Activated T-cell treated with anti-CD3 and anti-CD28 coated beads for 4 hours (primary cell): Measurements from ENCODE around the gene C4B.
"Not testable (repeated sequence)": the region's sequence is repeated elsewhere in the genome, so short reads cannot be mapped to it uniquely, and the experiment has no call there.

Experiments
- DNase-seq: peaks from one replicate; pipeline ENCODE4 v3.0.0-alpha.2; 2020

C4B gene

DNA sequence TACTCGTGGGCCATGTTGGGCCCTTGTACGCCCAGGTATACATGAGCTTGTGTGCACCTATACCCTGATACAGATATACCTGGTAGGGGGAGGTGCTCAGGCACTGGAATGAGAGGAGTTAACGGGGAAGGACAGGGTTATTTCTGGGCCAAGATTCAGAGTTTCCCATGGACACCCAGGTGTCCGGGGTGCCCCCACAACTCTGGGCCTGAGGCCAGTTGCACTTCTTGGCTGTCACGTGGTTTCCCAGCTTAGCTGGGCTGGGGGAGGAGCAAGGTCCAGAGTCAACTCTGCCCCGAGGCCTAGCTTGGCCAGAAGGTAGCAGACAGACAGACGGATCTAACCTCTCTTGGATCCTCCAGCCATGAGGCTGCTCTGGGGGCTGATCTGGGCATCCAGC lies 32.9 kb upstream of the C4B start, which contains the start of gene C4A:
C4A (plus strand) TSS at position 314 of the 400 bp plus-strand sequence; CDS start at position 365, 51 bp downstream.
- DNase-seq, result not testable (repeated sequence)

DNA sequence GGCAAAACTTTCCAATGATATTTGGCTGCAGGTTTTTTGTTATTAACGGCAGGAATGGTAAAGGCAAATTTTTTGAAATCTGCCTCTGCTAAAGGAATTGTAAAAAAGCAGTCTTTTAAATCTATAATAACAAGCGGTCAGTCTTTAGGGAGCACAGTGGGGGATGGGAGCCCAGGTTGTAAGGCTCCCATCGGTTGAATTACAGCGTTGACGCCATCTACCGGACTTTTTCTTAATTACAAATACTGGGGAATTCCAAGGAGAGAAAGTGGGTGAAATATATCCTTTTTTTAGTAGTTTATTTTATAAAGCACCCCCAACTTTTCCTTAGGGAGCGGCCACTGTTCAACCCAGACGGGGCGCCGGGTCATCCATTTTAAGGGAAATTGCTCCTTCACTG lies 25.2 kb upstream of the C4B start:
- DNase-seq, result not testable (repeated sequence)

DNA sequence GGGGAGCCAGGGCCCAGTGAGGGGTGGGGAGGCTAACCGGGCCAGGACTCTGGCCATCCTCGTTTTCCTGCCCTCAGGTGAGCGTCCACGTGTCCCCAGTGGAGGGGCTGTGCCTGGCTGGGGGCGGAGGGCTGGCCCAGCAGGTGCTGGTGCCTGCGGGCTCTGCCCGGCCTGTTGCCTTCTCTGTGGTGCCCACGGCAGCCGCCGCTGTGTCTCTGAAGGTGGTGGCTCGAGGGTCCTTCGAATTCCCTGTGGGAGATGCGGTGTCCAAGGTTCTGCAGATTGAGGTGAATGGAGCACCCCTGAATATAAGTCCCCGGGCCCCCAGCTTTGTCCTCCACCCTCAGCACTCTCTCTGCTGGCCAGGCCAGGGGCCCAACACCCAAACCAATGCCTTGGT lies 20.2 kb upstream of the C4B start:
- DNase-seq, result not testable (repeated sequence)

DNA sequence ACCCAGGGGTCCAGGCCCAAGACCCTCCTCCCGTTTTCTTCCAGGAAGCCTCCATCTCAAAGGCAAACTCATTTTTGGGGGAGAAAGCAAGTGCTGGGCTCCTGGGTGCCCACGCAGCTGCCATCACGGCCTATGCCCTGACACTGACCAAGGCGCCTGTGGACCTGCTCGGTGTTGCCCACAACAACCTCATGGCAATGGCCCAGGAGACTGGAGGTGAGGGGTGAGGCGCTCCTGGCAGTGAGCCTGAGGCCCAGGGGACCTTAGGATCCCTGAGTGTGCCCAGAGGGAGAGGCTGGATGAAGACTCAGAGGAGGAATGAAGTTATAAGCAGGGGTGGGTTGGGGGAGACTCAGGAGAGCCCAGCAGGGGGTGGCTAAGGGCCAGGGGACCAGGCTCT lies 18.2 kb upstream of the C4B start:
- not testable (repeated sequence) for DNase-seq

DNA sequence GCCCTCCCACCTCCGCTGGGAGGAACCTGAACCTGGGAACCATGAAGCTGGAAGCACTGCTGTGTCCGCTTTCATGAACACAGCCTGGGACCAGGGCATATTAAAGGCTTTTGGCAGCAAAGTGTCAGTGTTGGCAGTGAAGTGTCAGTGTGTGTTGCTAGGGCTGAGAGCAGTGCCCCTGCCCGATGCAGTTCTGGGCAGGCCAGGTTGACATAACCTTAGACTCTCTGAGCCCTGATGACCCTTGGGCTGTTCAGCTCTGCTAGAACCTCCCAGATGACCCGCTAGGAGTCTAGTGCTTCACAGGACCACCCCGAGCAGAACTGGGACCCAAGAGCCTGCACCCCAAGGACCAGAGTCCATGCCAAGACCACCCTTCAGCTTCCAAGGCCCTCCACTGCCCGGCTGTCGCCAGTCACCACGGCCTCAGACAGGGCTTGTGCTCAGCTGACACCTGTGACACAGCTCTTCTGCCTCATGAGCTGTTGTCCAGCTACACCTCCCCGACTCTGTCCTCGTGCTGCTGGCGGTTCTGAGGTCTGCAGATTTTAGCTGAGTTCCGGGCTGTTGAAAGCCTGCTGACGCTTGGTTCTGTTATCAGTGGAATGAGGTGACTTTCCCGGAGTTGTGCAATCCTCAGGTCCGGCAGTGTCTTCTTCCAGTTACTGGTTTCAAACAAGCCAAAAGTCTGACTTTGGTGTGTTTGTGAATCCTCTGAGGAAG lies 11.9 kb upstream of the C4B start:
- DNase-seq, result not testable (repeated sequence)

DNA sequence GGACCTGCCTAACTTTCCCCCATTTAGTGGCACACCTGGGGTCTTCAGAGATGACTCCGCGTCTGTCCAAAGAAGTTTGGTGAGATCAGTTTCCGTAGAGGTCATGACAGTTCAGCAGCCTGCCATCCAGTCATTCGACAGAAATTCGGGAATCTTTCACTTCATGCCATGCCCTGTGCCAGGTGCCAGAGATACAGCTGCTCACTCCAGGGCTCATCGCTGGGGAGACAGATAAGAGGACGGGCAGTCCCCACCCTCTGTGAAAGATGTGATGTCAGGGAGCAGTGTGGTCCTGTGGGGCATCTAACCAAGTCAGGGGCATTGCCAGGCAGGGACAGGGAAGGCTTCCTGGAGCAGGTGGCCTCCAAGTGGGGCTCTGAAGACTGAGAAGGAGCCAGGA lies 11.3 kb upstream of the C4B start:
- DNase-seq, result not testable (repeated sequence)

DNA sequence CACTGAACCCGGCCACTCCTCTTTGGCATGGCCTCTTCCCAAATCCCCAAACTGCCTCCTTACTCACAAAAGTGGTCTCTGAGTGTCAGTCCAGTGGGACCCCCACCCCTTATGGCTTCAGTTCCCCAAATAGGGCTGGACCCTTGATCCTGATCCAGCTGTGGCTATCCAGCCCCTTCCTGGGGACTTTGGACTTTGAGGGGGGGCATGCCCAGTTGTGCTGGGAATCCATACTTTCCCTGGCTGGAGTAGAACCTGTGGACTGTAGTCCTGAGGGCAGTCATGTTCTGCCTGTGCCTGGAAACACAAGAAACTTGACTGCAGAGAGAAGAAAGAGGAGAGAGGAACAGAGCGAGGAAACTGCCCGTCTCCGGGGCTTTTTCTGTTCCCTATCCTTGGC lies 10.2 kb upstream of the C4B start:
- not testable (repeated sequence) for DNase-seq

DNA sequence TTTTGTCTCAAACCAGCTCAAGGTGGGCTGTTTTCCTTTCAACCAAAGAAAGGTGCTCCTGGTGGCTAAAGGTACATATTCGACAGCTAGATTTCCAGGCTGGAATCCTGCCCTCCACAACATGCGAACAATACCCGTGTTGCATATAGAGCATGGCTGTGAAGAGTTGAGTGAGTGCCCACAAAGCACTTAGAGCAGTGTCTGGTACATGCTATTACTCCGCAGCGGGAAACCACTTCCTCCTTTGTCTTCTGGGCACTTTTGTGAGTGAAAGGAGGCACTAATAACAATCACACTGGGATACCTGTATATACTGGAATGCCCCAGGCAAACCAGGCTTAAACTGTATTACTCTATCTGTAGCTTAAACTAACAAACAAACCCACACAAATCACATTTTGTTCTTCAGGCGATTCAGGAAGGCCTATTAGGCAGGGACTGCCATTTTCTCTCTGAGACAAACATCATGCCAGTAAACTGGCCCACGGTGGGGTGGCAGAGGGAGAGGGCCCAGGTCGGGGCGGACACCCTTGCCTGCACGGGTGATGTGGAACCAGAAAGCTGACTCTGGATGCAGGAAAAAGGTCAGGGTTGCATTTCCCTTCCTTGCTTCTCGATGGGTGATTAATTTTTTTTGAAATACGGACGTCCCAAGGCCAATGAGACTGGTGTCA lies 9.6 kb upstream of the C4B start:
- not testable (repeated sequence) for DNase-seq

DNA sequence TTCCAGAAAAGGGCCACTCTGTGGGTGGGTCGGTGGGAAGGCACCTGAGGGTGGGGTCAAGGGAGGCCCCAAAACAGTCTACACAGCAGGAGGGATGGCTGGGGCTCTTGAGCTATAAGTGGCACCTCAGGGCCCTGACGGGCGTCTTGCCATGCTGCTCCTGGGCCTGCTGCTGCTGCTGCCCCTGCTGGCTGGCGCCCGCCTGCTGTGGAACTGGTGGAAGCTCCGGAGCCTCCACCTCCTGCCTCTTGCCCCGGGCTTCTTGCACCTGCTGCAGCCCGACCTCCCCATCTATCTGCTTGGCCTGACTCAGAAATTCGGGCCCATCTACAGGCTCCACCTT lies 9.1 kb upstream of the C4B start:
- not testable (repeated sequence) for DNase-seq

DNA sequence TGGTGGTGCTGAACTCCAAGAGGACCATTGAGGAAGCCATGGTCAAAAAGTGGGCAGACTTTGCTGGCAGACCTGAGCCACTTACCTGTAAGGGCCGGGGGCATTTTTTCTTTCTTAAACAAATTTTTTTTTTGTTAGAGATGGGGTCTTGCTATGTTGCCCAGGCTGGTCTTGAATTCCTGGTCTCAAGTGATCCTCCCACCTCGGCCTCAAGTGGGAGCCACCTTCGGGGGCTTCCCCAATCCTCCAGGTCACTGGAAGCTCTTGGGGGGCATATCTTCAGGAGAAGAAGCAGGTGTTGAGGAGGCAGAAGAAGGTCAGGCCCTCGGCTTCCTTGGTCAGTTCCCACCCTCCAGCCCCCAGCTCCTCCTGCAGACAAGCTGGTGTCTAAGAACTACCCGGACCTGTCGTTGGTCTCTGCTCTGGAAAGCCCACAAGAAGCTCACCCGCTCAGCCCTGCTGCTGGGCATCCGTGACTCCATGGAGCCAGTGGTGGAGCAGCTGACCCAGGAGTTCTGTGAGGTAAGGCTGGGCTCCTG lies 8.5 kb upstream of the C4B start:
- DNase-seq, result not testable (repeated sequence)

DNA sequence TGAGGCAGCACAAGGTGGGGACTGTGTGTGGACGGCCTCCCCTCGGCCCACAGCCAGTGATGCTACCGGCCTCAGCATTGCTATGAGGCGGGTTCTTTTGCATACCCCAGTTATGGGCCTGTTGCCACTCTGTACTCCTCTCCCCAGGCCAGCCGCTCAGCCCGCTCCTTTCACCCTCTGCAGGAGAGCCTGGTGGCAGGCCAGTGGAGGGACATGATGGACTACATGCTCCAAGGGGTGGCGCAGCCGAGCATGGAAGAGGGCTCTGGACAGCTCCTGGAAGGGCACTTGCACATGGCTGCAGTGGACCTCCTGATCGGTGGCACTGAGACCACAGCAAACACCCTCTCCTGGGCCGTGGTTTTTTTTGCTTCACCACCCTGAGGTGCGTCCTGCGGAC lies 7.5 kb upstream of the C4B start:
- DNase-seq, result not testable (repeated sequence)

DNA sequence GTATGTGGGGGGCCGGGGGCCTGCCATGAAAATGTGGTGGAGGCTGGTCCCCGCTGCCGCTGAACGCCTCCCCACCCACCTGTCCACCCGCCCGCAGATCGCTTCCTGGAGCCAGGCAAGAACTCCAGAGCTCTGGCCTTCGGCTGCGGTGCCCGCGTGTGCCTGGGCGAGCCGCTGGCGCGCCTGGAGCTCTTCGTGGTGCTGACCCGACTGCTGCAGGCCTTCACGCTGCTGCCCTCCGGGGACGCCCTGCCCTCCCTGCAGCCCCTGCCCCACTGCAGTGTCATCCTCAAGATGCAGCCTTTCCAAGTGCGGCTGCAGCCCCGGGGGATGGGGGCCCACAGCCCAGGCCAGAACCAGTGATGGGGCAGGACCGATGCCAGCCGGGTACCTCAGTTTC lies 6.6 kb upstream of the C4B start:
- DNase-seq, result not testable (repeated sequence)

DNA sequence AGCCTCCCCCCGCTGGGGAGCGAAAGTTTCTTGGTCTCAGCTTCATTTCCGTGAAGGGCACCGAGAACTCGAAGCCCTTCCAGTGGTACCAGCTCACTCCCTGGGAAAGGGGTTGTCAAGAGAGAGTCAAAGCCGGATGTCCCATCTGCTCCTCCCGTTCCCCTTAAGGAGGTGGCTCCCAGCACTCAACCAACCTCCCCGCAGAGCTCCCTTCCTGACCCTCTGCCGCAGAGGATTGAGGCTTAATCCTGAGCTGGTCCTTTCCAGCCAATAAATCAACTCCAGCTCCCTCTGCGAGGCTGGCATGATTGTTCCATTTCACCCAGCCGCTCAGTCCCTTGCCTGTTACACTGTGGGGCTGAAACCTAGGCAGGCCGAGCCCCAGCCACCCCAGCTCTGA lies 6.0 kb upstream of the C4B start:
- DNase-seq, result not testable (repeated sequence)

DNA sequence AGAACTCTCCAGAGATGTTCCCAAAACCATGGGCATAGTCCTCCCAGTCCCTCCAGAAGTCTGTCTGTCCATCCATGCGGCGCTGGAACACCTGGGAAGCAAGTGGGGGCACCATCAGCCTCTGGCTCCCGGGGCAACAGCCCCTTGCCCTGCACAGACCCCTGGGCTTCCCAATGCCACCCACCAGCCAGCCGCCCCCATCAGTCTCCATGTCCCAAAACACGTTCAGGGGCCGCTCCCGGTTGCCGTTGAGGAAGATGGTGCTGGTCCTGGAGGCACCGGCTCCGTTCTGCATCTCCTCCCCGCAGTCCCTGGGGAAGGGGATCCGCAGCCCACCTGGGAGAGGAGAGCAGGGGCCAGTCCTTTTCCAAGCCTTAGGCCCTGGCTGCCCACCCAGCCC lies 5.1 kb upstream of the C4B start:
- not testable (repeated sequence) for DNase-seq

DNA sequence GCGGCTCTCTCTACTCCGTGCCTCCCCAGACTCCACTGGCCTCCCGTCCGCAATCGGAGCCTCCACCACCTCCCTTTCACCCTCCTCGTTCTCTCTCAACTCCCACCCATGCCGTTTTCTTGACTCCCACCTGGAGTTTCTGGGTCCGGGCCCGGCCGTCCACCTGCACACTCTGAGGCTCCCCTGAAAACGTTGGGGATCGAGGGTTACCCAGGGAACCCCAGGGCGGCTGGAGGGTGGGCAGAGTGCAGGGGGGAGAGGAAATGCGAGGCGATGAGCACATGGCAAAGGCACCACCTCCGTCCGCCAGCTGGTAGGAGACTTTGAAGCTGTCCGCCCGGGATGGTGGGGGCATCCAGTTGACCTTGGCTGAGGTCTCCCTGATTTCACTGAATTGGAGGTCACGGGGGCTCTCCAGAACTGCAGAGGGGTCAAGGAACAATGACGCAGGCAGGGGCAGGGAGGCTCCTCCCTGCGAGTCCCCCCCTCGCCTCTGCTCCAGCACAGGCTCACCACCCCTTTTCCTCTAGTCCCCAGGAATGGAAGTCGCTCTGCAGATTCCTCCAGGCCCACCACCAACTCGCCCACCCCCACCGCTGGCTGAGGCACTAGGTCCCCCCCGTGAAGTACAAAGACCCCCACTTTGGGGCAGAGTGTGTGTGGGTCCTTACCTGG lies 3.6 kb upstream of the C4B start:
- DNase-seq, result not testable (repeated sequence)

DNA sequence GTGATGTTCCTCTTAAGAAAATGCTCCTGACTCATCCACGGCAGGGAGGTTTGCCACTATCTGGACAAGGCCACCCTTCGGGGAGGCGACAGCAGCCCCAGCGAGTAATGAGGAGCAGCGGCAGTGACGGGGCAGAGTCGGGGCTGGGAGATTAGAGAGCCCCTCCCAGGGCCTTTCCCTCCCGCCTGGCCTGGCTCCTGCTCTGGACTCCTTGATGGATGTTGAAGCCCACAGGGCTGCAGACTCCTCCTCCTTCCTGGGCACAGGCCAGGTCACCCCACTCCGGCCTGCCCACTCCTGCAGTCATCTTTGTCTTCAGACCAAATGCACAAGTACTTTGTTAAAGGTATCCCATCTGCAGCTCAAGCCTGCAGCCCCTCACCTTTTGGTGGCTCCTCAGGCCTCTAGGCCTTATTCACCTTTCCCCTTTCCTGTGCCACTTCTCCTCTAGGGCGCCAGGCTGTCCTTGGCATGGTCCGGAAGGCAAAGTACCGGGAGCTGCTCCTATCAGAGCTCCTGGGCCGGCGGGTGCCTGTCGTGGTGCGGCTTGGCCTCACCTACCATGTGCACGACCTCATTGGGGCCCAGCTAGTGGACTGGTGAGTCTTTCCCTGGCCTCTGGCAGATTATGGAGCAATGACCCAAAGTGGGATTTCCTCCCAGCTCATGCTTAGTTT lies 1.5 kb upstream of the C4B start:
- not testable (repeated sequence) for DNase-seq

DNA sequence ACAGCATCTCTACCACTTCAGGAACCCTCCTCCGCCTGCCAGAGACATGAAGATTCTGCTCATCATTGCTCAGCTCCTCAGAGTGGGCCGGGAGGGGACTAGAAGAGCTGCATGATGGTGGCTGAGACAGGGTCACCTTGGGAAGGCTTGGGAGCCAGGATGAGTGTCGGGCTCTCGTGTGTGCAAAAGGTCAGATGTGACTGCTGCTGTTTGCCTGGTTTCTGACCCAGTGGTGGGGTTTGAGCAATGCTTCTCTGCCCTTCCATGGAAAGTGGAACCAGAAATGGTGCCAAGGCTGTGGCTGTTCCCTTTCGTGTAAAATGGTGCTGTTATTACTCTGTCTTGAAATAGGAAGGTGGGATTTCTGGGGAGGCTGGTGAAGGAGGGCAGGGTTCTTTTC lies 857 bp upstream of the C4B start:
- DNase-seq, result not testable (repeated sequence)

DNA sequence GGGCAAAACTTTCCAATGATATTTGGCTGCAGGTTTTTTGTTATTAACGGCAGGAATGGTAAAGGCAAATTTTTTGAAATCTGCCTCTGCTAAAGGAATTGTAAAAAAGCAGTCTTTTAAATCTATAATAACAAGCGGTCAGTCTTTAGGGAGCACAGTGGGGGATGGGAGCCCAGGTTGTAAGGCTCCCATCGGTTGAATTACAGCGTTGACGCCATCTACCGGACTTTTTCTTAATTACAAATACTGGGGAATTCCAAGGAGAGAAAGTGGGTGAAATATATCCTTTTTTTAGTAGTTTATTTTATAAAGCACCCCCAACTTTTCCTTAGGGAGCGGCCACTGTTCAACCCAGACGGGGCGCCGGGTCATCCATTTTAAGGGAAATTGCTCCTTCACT lies 7.5 kb downstream of the C4B start:
- DNase-seq, result not testable (repeated sequence)

DNA sequence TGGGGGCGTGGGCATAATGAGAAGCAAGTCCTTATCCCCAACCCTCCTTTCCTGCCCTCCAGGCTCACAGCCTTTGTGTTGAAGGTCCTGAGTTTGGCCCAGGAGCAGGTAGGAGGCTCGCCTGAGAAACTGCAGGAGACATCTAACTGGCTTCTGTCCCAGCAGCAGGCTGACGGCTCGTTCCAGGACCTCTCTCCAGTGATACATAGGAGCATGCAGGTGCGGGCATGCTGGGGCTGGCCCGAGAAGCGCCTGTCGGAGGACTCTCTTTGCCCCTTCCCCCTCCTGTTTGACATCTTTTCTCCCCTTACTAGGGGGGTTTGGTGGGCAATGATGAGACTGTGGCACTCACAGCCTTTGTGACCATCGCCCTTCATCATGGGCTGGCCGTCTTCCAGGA lies 14.0 kb downstream of the C4B start:
- not testable (repeated sequence) for DNase-seq

DNA sequence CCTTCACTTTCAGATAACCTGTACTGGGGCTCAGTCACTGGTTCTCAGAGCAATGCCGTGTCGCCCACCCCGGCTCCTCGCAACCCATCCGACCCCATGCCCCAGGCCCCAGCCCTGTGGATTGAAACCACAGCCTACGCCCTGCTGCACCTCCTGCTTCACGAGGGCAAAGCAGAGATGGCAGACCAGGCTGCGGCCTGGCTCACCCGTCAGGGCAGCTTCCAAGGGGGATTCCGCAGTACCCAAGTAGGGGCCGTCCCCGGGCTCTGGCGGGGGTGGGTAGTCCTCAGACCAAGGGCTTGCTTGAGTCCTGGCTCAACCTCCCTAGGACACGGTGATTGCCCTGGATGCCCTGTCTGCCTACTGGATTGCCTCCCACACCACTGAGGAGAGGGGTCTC lies 15.0 kb downstream of the C4B start:
- not testable (repeated sequence) for DNase-seq

DNA sequence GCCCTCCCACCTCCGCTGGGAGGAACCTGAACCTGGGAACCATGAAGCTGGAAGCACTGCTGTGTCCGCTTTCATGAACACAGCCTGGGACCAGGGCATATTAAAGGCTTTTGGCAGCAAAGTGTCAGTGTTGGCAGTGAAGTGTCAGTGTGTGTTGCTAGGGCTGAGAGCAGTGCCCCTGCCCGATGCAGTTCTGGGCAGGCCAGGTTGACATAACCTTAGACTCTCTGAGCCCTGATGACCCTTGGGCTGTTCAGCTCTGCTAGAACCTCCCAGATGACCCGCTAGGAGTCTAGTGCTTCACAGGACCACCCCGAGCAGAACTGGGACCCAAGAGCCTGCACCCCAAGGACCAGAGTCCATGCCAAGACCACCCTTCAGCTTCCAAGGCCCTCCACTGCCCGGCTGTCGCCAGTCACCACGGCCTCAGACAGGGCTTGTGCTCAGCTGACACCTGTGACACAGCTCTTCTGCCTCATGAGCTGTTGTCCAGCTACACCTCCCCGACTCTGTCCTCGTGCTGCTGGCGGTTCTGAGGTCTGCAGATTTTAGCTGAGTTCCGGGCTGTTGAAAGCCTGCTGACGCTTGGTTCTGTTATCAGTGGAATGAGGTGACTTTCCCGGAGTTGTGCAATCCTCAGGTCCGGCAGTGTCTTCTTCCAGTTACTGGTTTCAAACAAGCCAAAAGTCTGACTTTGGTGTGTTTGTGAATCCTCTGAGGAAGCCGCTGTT lies 20.9 kb downstream of the C4B start:
- not testable (repeated sequence) for DNase-seq

DNA sequence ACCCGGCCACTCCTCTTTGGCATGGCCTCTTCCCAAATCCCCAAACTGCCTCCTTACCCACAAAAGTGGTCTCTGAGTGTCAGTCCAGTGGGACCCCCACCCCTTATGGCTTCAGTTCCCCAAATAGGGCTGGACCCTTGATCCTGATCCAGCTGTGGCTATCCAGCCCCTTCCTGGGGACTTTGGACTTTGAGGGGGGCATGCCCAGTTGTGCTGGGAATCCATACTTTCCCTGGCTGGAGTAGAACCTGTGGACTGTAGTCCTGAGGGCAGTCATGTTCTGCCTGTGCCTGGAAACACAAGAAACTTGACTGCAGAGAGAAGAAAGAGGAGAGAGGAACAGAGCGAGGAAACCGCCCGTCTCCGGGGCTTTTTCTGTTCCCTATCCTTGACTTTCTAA lies 22.5 kb downstream of the C4B start:
- DNase-seq, result not testable (repeated sequence)
